Activated CD8-positive, alpha-beta T cell treated with anti-CD3 and anti-CD28 coated beads for 36 hours (primary cell): ENCODE results near the gene ANKMY1. TPM values are rescaled to one million over a fixed set of nuclear protein-coding genes. Genes with fewer than 3 reads are reported as not detected.
A peak's percentile ranks its signal among the peaks of the same experiment; 100 is the strongest.

Experiments used
- ATAC-seq: fragments of 200-7000 bp; cut with Tn5 transposase; one replicate; pipeline ENCODE4 v1.10.0; 2021; ENCODE audit warnings: mild to moderate bottlenecking, moderate library complexity
- CTCF ChIA-PET: fragments of 350-600 bp; sonication (Branson Sonifier 250); formaldehyde crosslinking; loops from one replicate; lab custom pipeline; 2021; ENCODE audit warnings: antibody characterized with exemption; lab: Charles Lee
- POLR2A ChIA-PET: fragments of 350-600 bp; sonication (Branson Sonifier 250); formaldehyde crosslinking; loops from one replicate; lab custom pipeline; 2021; ENCODE audit warnings: antibody characterized with exemption; lab: Charles Lee
- DNase-seq: peaks from one replicate; pipeline ENCODE4 v3.0.0-alpha.2; 2020
- H3K27ac Mint-ChIP-seq: one replicate; pipeline ENCODE4 v1.8.0; 2021; ENCODE audit warnings: mild to moderate bottlenecking, mixed read lengths
- H3K27me3 Mint-ChIP-seq: one replicate; pipeline ENCODE4 v1.8.0; 2021; ENCODE audit warnings: mixed read lengths
- H3K36me3 Mint-ChIP-seq: one replicate; pipeline ENCODE4 v1.8.0; 2021; ENCODE audit warnings: low read depth, mixed read lengths
- H3K4me1 Mint-ChIP-seq: one replicate; pipeline ENCODE4 v1.8.0; 2021; ENCODE audit warnings: low read depth, mixed read lengths
- H3K4me3 Mint-ChIP-seq: one replicate; pipeline ENCODE4 v1.8.0; 2021; ENCODE audit warnings: mild to moderate bottlenecking, moderate library complexity, mixed read lengths
- H3K9me3 Mint-ChIP-seq: one replicate; pipeline ENCODE4 v1.8.0; 2021; ENCODE audit warnings: mixed read lengths
- intact Hi-C: fragments of 100-400 bp; cut with micrococcal nuclease; formaldehyde crosslinking; loops from one replicate; pipeline ENCODE4 v1.10.0; 2022
- total RNA-seq, 2 experiments: library from RNA; stranded (reverse); gene quantifications; one replicate each; pipeline ENCODE4 v1.2.3, GENCODE V29; 2021
- TF ChIP-seq, protein P1 (sequence below): fragments of 200-600 bp; IDR thresholded peaks from one replicate; pipeline ENCODE4 v1.8.0; 2022; ENCODE audit warnings: antibody characterized with exemption, mild to moderate bottlenecking

Gene ANKMY1
- total RNA-seq, 2 experiments from 2014 or later: 14.5 to 18.6 TPM

DNA sequence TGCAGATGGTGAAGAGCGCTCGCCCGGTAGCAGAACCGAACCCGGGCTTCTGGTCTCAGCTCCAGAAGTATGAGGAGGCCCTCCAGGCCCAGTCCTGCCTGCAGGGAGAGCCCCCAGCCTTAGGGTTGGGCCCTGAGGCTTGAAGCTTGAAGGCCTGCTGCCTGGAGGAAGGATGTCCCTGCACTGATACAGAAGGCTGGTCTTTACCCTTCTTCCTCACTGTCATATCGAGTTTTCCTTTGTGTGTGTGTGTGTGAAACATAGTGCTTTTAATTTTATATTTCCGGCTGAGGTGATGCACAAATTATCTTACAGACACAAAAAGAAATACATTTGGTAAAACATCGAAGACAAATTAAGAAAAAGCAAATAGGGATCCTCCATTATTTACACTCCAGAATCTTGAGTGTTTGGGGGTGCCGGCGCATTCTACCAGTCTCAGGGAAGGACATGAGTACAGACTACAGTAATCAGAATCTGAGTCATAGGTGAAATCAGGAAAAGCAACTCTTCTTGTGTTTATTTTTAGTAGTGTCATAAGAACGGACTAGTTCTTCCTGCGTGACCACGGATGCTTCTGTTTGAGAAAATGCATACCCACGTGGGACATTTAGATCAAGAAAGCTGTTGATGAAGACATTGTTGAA is 3.7 kb upstream of the ANKMY1 start:
- peaks cover 59% of the 10 kb centered on the region for H3K36me3 Mint-ChIP-seq
- POLR2A ChIA-PET: interaction anchor here (1.0 to 13.3 kb wide), 5 partner anchors 8 to 66 kb away, joined by 3 to 118 read pairs (median 3); partner anchors contain the start of gene CAPN10
- peaks cover 69% of the 10 kb centered on the region for H3K4me1 Mint-ChIP-seq
- intact Hi-C loops: no loop called here
- peak overlapping the region; percentile 77 for H3K4me3 Mint-ChIP-seq
- no peaks in the 10 kb centered on the region for H3K9me3 Mint-ChIP-seq
- no peaks in the 10 kb centered on the region for H3K27me3 Mint-ChIP-seq
- peak; percentile 30 for DNase-seq
- CTCF ChIA-PET: interaction anchor here (0.6 to 4.6 kb wide), 3 partner anchors 25 to 535 kb away, joined by 3 to 22 read pairs (median 4); partner anchors contain the start of gene CAPN10
- peak; percentile 1 for ATAC-seq
- TF ChIP-seq, protein P1, sequence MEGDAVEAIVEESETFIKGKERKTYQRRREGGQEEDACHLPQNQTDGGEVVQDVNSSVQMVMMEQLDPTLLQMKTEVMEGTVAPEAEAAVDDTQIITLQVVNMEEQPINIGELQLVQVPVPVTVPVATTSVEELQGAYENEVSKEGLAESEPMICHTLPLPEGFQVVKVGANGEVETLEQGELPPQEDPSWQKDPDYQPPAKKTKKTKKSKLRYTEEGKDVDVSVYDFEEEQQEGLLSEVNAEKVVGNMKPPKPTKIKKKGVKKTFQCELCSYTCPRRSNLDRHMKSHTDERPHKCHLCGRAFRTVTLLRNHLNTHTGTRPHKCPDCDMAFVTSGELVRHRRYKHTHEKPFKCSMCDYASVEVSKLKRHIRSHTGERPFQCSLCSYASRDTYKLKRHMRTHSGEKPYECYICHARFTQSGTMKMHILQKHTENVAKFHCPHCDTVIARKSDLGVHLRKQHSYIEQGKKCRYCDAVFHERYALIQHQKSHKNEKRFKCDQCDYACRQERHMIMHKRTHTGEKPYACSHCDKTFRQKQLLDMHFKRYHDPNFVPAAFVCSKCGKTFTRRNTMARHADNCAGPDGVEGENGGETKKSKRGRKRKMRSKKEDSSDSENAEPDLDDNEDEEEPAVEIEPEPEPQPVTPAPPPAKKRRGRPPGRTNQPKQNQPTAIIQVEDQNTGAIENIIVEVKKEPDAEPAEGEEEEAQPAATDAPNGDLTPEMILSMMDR: peak; percentile 45
- H3K27ac Mint-ChIP-seq: peak overlapping the region; percentile 91

- Mint-ChIP-seq H3K4me1 (peaks cover 71% of the 10 kb centered on the region), H3K27me3 (no peaks in the 10 kb centered on the region), H3K4me3 (peak overlapping the region; percentile 77), H3K9me3 (no peaks in the 10 kb centered on the region), H3K27ac (peak overlapping the region; percentile 91), H3K36me3 (peaks cover 59% of the 10 kb centered on the region)
- ChIA-PET CTCF (interaction anchor here (0.7 to 4.6 kb wide), 3 partner anchors 25 to 1201 kb away, joined by 3 to 22 read pairs (median 3); partner anchors contain the start of gene CAPN10), POLR2A (interaction anchor here (1.0 to 13.3 kb wide), 7 partner anchors 8 to 67 kb away, joined by 3 to 118 read pairs (median 5); partner anchors contain the start of genes CAPN10 and GPR35)
- peak; percentile 65 for ATAC-seq
- DNase-seq: peak; percentile 100
- intact Hi-C loops: no loop called here
- TF ChIP-seq, protein P1: no peak
These were observed 2.9 kb upstream of the ANKMY1 start for GRCh38 chr2:240560480-240561324.

DNA sequence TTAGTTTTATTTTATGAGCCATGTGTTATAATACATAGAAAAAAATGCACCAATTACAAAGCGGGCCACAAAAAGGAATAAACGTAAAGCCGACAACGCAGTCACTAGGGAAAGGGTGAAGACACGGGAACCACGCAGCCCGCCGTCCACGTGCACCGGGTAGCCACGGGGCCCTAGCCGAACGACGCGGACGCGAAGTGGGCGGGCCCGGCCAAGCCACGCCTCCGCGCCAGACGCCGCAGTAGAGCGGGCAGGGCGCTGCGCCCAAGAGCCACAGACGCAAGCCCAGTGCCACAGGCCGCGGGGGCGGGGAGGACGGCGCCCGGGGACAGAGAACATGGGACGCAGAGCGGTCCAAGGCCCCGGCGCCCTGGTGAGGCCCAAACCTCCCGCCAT is 2.3 kb upstream of the ANKMY1 start, which contains the start of gene DUSP28:
Gene DUSP28, plus strand, starts transcription at position 274 of the 396 bp plus-strand sequence. CDS start 328 bp downstream, outside the sequence.
- no peaks in the 10 kb centered on the region for H3K9me3 Mint-ChIP-seq
- peaks cover 56% of the 10 kb centered on the region for H3K36me3 Mint-ChIP-seq
- peak; percentile 93 for DNase-seq
- H3K27ac Mint-ChIP-seq: peak within 1 kb of the TSS; percentile 91
- no peaks in the 10 kb centered on the region for H3K27me3 Mint-ChIP-seq
- peak within 1 kb of the TSS; percentile 77 for H3K4me3 Mint-ChIP-seq
- intact Hi-C loops: no loop called here
- TF ChIP-seq, protein P1: no peak
- ChIA-PET POLR2A (interaction anchor here (1.0 to 13.3 kb wide), 6 partner anchors 8 to 65 kb away, joined by 3 to 118 read pairs (median 6); partner anchors contain the start of genes CAPN10 and GPR35), CTCF (interaction anchor here (2.0 kb wide), 1 partner anchor 46 kb away, joined by 6 read pairs; no protein-coding TSS in a partner anchor)
- ATAC-seq: peak; percentile 57
- peaks cover 66% of the 10 kb centered on the region for H3K4me1 Mint-ChIP-seq

DNA sequence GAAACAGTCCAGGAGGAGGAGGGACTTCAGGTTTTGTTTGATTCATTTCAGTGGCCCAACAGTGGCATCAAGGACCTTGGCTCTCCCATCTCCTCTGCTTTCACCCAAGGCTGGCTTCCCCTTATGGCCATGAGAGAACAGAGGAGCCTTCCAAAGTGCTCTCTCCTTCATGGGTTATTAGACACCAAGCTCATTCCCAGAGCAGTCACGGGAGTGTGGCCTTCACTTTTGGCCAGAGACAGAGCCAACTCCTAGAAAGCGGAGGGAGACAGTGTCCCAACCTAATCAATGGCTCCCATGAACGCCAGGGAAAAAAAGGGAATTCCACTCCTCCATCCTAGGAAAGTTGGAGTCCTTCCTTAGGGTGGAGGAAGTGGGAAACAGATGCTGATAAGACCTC is 1.5 kb upstream of the ANKMY1 start:
- ChIA-PET CTCF (interaction anchor here (1.3 to 2.0 kb wide), 3 partner anchors 8 to 45 kb away, joined by 3 to 7 read pairs (median 6); partner anchors contain the start of gene CAPN10), POLR2A (interaction anchor here (0.8 to 13.3 kb wide), 2 partner anchors 14 to 27 kb away, joined by 3 to 118 read pairs; partner anchors contain the start of gene CAPN10)
- no peaks in the 10 kb centered on the region for H3K9me3 Mint-ChIP-seq
- H3K36me3 Mint-ChIP-seq: peaks cover 51% of the 10 kb centered on the region
- intact Hi-C loops: no loop called here
- ATAC-seq: no peak
- H3K27me3 Mint-ChIP-seq: no peaks in the 10 kb centered on the region
- peak overlapping the region; percentile 77 for H3K4me3 Mint-ChIP-seq
- TF ChIP-seq, protein P1: no peak
- DNase-seq: peak; percentile 30
- H3K27ac Mint-ChIP-seq: peak overlapping the region; percentile 91
- peaks cover 58% of the 10 kb centered on the region for H3K4me1 Mint-ChIP-seq
